Measurements from ENCODE around the gene CD74.

The CD74 gene

GRCh38 chr5:150440948-150441812 lies 28.5 kb upstream of the CD74 start:
- Histone ChIP-seq H2BK5ac (ENCODE audit: low read depth, low read length, poor library complexity) (no peak overlapping the region), H4K8ac (ENCODE audit: low read depth, low read length) (no peak overlapping the region), H3K36me3 (ENCODE audit: control insufficient read depth in 1 of 2, insufficient read depth in 2 of 2, low read length in 2 of 2) (peaks cover 29 to 33% of the 10 kb centered on the region in 2 experiments), H3K27me3 (ENCODE audit: insufficient read depth, low read length) (no peaks in the 10 kb centered on the region), H3K9me3 (ENCODE audit: insufficient read depth, low read depth, low read length) (no peaks in the 10 kb centered on the region), H3K23ac (ENCODE audit: low read length) (no peak overlapping the region), H3K14ac (ENCODE audit: low read length) (no peak overlapping the region), H3K18ac (ENCODE audit: low read length) (no peak overlapping the region), H4K12ac (ENCODE audit: low read depth, low read length) (no peak overlapping the region), H2BK120ac (ENCODE audit: insufficient read depth, low read length, poor library complexity) (no peak overlapping the region), H3K4me1 (ENCODE audit: control insufficient read depth in 1 of 2, insufficient read depth in 2 of 2, low read length in 2 of 2) (no peaks in the 10 kb centered on the region), H3K27ac (ENCODE audit: low read depth, low read length) (no peak overlapping the region), H2AK5ac (ENCODE audit: low read length) (no peak overlapping the region), H2AFZ (ENCODE audit: insufficient read depth, low read length, poor library complexity) (no peak overlapping the region), H3K4me3 (ENCODE audit: low read depth, low read length) (no peak overlapping the region), H3K4me2 (ENCODE audit: low read length) (no peak overlapping the region), H3K79me2 (ENCODE audit: control insufficient read depth, insufficient read depth, low read length, poor library complexity) (no peaks in the 10 kb centered on the region), H4K91ac (ENCODE audit: low read depth, low read length) (no peak overlapping the region), H2BK12ac (ENCODE audit: low read length) (no peak overlapping the region), H3K4ac (ENCODE audit: low read depth, low read length) (no peak overlapping the region), H3K9ac (ENCODE audit: low read length) (no peak overlapping the region), H3K79me1 (ENCODE audit: low read length) (no peaks in the 10 kb centered on the region)
- no CpG with 5 or more reads among the region's 12 CpGs for WGBS (ENCODE audit: extremely low coverage, insufficient coverage, insufficient read length)
- no peak for DNase-seq

DNA sequence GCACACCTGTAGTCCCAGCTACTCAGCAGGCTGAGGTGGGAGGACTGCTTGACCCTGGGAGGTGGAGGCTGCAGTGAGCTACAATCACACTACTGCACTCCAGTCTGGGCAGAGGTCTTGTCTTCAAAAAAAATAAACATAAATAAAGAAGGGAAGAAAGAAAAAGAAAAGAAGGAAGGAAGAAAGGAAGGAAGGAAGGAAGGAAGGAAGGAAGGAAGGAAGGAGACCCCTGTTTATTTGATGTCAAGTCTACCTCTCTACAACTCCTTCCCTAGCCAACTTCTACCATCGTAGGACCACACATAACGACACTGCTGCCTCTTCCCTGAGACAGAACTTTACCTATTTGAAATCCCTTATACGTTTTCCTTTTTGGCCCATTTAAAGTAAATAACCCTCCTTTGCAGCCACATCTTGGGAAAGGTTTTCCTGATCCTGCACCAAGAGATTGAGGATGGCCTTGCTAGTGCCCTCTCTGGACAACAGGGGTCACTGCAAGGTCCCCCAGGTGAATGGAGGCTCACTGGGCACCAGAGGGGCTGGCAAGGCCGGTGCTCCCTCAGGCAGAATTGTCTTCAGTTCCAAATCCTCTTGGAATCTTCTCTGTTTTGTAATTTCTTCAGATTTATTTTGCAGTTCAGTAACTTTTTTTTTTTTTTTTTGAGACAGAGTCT lies 26.3 kb upstream of the CD74 start:
- Histone ChIP-seq H3K79me1 (ENCODE audit: low read length) (no peaks in the 10 kb centered on the region), H3K79me2 (ENCODE audit: control insufficient read depth, insufficient read depth, low read length, poor library complexity) (no peaks in the 10 kb centered on the region), H3K4me2 (ENCODE audit: low read length) (no peak overlapping the region), H3K18ac (ENCODE audit: low read length) (no peak overlapping the region), H3K9ac (ENCODE audit: low read length) (no peak overlapping the region), H3K27ac (ENCODE audit: low read depth, low read length) (no peak overlapping the region), H3K4ac (ENCODE audit: low read depth, low read length) (no peak overlapping the region), H3K23ac (ENCODE audit: low read length) (no peak overlapping the region), H4K12ac (ENCODE audit: low read depth, low read length) (no peak overlapping the region), H3K36me3 (ENCODE audit: control insufficient read depth in 1 of 2, insufficient read depth in 2 of 2, low read length in 2 of 2) (peaks cover 10 to 12% of the 10 kb centered on the region in 2 experiments), H3K4me3 (ENCODE audit: low read depth, low read length) (no peak overlapping the region), H4K91ac (ENCODE audit: low read depth, low read length) (no peak overlapping the region), H2BK120ac (ENCODE audit: insufficient read depth, low read length, poor library complexity) (no peak overlapping the region), H2AK5ac (ENCODE audit: low read length) (no peak overlapping the region), H3K9me3 (ENCODE audit: insufficient read depth, low read depth, low read length) (no peaks in the 10 kb centered on the region), H2BK12ac (ENCODE audit: low read length) (no peak overlapping the region), H3K14ac (ENCODE audit: low read length) (no peak overlapping the region), H2AFZ (ENCODE audit: insufficient read depth, low read length, poor library complexity) (no peak overlapping the region), H3K4me1 (ENCODE audit: control insufficient read depth in 1 of 2, insufficient read depth in 2 of 2, low read length in 2 of 2) (peaks cover 0 to 4% of the 10 kb centered on the region in 2 experiments), H3K27me3 (ENCODE audit: insufficient read depth, low read length) (no peaks in the 10 kb centered on the region), H4K8ac (ENCODE audit: low read depth, low read length) (no peak overlapping the region), H2BK5ac (ENCODE audit: low read depth, low read length, poor library complexity) (no peak overlapping the region)
- no CpG with 5 or more reads among the region's 4 CpGs for WGBS (ENCODE audit: extremely low coverage, insufficient coverage, insufficient read length)
- DNase-seq = peak; percentile 30 to 50

GRCh38 chr5:150436141-150436680 lies 23.5 kb upstream of the CD74 start:
- Histone ChIP-seq H3K9me3 (ENCODE audit: insufficient read depth, low read depth, low read length) (no peaks in the 10 kb centered on the region), H3K4me3 (ENCODE audit: low read depth, low read length) (no peak overlapping the region), H2BK5ac (ENCODE audit: low read depth, low read length, poor library complexity) (no peak overlapping the region), H3K36me3 (ENCODE audit: control insufficient read depth in 1 of 2, insufficient read depth in 2 of 2, low read length in 2 of 2) (no peaks in the 10 kb centered on the region), H3K4ac (ENCODE audit: low read depth, low read length) (no peak overlapping the region), H3K9ac (ENCODE audit: low read length) (no peak overlapping the region), H2AK5ac (ENCODE audit: low read length) (no peak overlapping the region), H2BK12ac (ENCODE audit: low read length) (no peak overlapping the region), H2BK120ac (ENCODE audit: insufficient read depth, low read length, poor library complexity) (no peak overlapping the region), H3K4me2 (ENCODE audit: low read length) (no peak overlapping the region), H3K79me2 (ENCODE audit: control insufficient read depth, insufficient read depth, low read length, poor library complexity) (no peaks in the 10 kb centered on the region), H3K18ac (ENCODE audit: low read length) (no peak overlapping the region), H3K14ac (ENCODE audit: low read length) (no peak overlapping the region), H4K91ac (ENCODE audit: low read depth, low read length) (no peak overlapping the region), H3K79me1 (ENCODE audit: low read length) (no peaks in the 10 kb centered on the region), H4K12ac (ENCODE audit: low read depth, low read length) (peak overlapping the region; percentile 35), H2AFZ (ENCODE audit: insufficient read depth, low read length, poor library complexity) (no peak overlapping the region), H3K27me3 (ENCODE audit: insufficient read depth, low read length) (no peaks in the 10 kb centered on the region), H3K27ac (ENCODE audit: low read depth, low read length) (no peak overlapping the region), H3K4me1 (ENCODE audit: control insufficient read depth in 1 of 2, insufficient read depth in 2 of 2, low read length in 2 of 2) (peaks cover 0 to 4% of the 10 kb centered on the region in 2 experiments), H3K23ac (ENCODE audit: low read length) (no peak overlapping the region), H4K8ac (ENCODE audit: low read depth, low read length) (no peak overlapping the region)
- DNase-seq = peak; percentile 87 to 96
- no CpG with 5 or more reads among the region's 13 CpGs for WGBS (ENCODE audit: extremely low coverage, insufficient coverage, insufficient read length)

DNA sequence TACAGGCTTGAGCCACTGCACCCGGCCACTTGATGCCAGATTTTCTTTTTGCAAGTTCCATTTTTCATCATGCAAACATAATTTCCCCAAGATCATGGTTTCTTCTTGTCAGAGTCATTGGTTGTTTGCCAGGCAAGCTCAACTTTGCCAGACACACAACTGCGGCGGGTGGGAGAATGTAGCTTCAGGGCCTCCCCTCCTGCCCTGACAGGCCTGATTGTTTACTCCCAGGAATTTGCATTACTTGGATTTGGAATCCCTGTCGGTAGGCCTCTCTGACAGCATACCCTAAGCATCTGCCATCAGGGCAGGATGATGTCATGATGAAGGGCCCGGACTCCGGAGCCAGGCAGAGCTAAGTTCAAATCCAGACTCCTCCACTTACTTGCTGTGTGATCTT lies 21.8 kb upstream of the CD74 start:
- H3K9me3 ChIP-seq (ENCODE audit: insufficient read depth, low read depth, low read length) = no peaks in the 10 kb centered on the region
- no peak overlapping the region for H2BK120ac ChIP-seq (ENCODE audit: insufficient read depth, low read length, poor library complexity)
- H4K8ac ChIP-seq (ENCODE audit: low read depth, low read length) = no peak overlapping the region
- H2BK5ac ChIP-seq (ENCODE audit: low read depth, low read length, poor library complexity) = no peak overlapping the region
- H3K4me2 ChIP-seq (ENCODE audit: low read length) = no peak overlapping the region
- no peak overlapping the region for H3K27ac ChIP-seq (ENCODE audit: low read depth, low read length)
- no peak overlapping the region for H3K14ac ChIP-seq (ENCODE audit: low read length)
- WGBS (ENCODE audit: extremely low coverage, insufficient coverage, insufficient read length) = no CpG with 5 or more reads among the region's 6 CpGs
- H3K36me3 ChIP-seq (ENCODE audit: control insufficient read depth in 1 of 2, insufficient read depth in 2 of 2, low read length in 2 of 2) = no peaks in the 10 kb centered on the region
- H3K4ac ChIP-seq (ENCODE audit: low read depth, low read length) = no peak overlapping the region
- H4K12ac ChIP-seq (ENCODE audit: low read depth, low read length) = no peak overlapping the region
- H3K27me3 ChIP-seq (ENCODE audit: insufficient read depth, low read length) = no peaks in the 10 kb centered on the region
- H2BK12ac ChIP-seq (ENCODE audit: low read length) = no peak overlapping the region
- H3K23ac ChIP-seq (ENCODE audit: low read length) = no peak overlapping the region
- no peak overlapping the region for H3K9ac ChIP-seq (ENCODE audit: low read length)
- no peak overlapping the region for H2AK5ac ChIP-seq (ENCODE audit: low read length)
- peaks cover 0 to 4% of the 10 kb centered on the region in 2 experiments for H3K4me1 ChIP-seq (ENCODE audit: control insufficient read depth in 1 of 2, insufficient read depth in 2 of 2, low read length in 2 of 2)
- no peak overlapping the region for H3K4me3 ChIP-seq (ENCODE audit: low read depth, low read length)
- no peak overlapping the region for H3K18ac ChIP-seq (ENCODE audit: low read length)
- no peak overlapping the region for H2AFZ ChIP-seq (ENCODE audit: insufficient read depth, low read length, poor library complexity)
- peak; percentile 88 to 93 for DNase-seq
- no peaks in the 10 kb centered on the region for H3K79me1 ChIP-seq (ENCODE audit: low read length)
- H4K91ac ChIP-seq (ENCODE audit: low read depth, low read length) = no peak overlapping the region
- H3K79me2 ChIP-seq (ENCODE audit: control insufficient read depth, insufficient read depth, low read length, poor library complexity) = no peaks in the 10 kb centered on the region
